Sigmoid colon (tissue), 7 donors: ENCODE measurements around the gene EHMT1. TPM values are rescaled to one million over a fixed set of nuclear protein-coding genes. Genes with fewer than 3 reads are reported as not detected.
"Not testable (repeated sequence)": the region's sequence is repeated elsewhere in the genome, so short reads cannot be mapped to it uniquely, and the experiment has no call there.

Experiments used
- DNase-seq: peaks from one replicate; pipeline ENCODE4 v3.0.0-alpha.2; 2019
- H3K27ac ChIP-seq, 4 donors: fragments of 200-600 bp; sonication (generic); one replicate each; pipeline ENCODE4 v1.5.1; 2016 to 2019; ENCODE audit warnings: mild to moderate bottlenecking in 1 of 4
- H3K27me3 ChIP-seq, 3 donors: fragments of 200-600 bp; sonication (generic); one replicate each; pipeline ENCODE4 v1.5.1; 2019; ENCODE audit warnings: mild to moderate bottlenecking in 1 of 3
- H3K36me3 ChIP-seq, 4 donors: fragments of 200-600 bp; sonication (generic); one replicate each; pipeline ENCODE4 v1.5.1; 2016 to 2019
- H3K4me1 ChIP-seq, 4 donors: fragments of 200-600 bp; sonication (generic); one replicate each; pipeline ENCODE4 v1.5.1; 2017 to 2019
- H3K4me3 ChIP-seq, 4 donors: fragments of 200-600 bp; sonication (generic); one replicate each; pipeline ENCODE4 v1.5.1; 2017 to 2019; ENCODE audit warnings: mild to moderate bottlenecking in 2 of 4, moderate library complexity in 1 of 4
- H3K9me3 ChIP-seq, 4 donors: fragments of 200-600 bp in 3 of 4; sonication (generic) in 3 of 4; one replicate each; pipeline versions ENCODE4 v1.5.1 to v1.6.1; 2013 to 2019
- EP300 ChIP-seq, 4 donors: sonication (generic); formaldehyde crosslinking; IDR thresholded peaks; one replicate each; pipeline ENCODE4 v1.6.1; 2017; ENCODE audit warnings: antibody characterized with exemption in 4 of 4
- POLR2A ChIP-seq, 2 donors: fragments of 450-650 bp; IDR thresholded peaks; one replicate each; pipeline ENCODE4 v1.6.1; 2016; ENCODE audit warnings: antibody characterized with exemption in 2 of 2, mild to moderate bottlenecking in 2 of 2, moderate library complexity in 2 of 2
- POLR2AphosphoS5 ChIP-seq, 4 donors: sonication (generic); formaldehyde crosslinking; IDR thresholded peaks; one replicate each; pipeline ENCODE4 v1.6.1; 2017; ENCODE audit warnings: antibody characterized with exemption in 4 of 4
- WGBS, 2 donors: extraction: QIAGEN DNeasy Blood & Tissue Kit; methylation state at CpG; one replicate each; pipeline ENCODE4 v1.1.7; 2013; 5-methylcytosine and 5-hydroxymethylcytosine counted together
- intact Hi-C: fragments of 100-400 bp; cut with DNase I; formaldehyde crosslinking; loops from one replicate; pipeline ENCODE4 v1.15.1; 2023
- polyA plus RNA-seq, 3 donors: library from polyadenylated mRNA; stranded (reverse); fragments of 200-250 nt; gene quantifications; one replicate each; pipeline ENCODE4 v1.2.3, GENCODE V29; 2013
- total RNA-seq, 4 donors: library from RNA; depleted of rRNA; stranded (reverse); fragments of >200 nt; gene quantifications; one replicate each; pipeline ENCODE4 v1.1.0, GENCODE V29; 2016
- TF ChIP-seq, protein P1 (sequence below), 4 experiments: fragments of 450-650 bp in 3 of 4; fragments of 200-600 bp in 1 of 4; IDR thresholded peaks; one replicate each; pipeline ENCODE4 v1.5.1; 2016 to 2019; ENCODE audit warnings: antibody characterized with exemption in 4 of 4, mild to moderate bottlenecking in 3 of 4, moderate library complexity in 2 of 4
- donor health status: healthy with polysubstance abuse.
- donor health status: Bipolar disorder and iron deficiency.
- donor health status: healthy.

The EHMT1 gene
- total and polyA plus RNA-seq, 7 donors: 19.2 to 91.4 (median 60.4) TPM

DNA sequence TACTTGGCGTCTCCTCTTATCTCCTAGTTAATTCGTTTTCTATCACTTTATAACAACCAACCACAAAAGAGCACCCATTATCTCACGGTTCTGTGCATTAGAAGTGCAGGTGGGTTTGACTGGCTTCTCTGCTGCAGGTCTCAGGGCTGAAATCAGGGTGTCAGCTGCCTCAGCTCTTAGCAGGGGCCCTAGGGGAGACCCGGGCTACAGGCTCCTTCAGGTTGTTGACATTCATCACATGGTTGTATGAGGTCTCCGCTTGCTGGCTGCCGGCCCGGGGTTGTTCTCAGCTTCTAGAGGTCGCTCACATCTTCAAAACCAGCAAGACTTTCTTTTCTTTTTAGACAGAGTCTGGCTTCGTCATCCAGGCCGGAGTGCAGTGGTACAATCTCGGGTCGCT, 25.6 kb upstream of the EHMT1 start:
- DNase-seq: no peak
- Histone ChIP-seq H3K27ac (no peak overlapping the region), H3K4me1 (peaks cover 0 to 27% (median 22%) of the 10 kb centered on the region in 4 donors), H3K36me3 (peaks cover 0 to 2% (median 0%) of the 10 kb centered on the region in 4 donors), H3K27me3 (no peaks in the 10 kb centered on the region), H3K4me3 (no peak overlapping the region), H3K9me3 (no peaks in the 10 kb centered on the region)
- 83 to 86% methylated on average over 12 of the region's 12 CpGs for WGBS, 2 donors
- intact Hi-C loops: no loop called here
- TF ChIP-seq POLR2AphosphoS5 (IDR thresholded peaks at IDR 0.05) (no peak), POLR2A (IDR thresholded peaks at IDR 0.05) (no peak)
- TF ChIP-seq, protein P1, sequence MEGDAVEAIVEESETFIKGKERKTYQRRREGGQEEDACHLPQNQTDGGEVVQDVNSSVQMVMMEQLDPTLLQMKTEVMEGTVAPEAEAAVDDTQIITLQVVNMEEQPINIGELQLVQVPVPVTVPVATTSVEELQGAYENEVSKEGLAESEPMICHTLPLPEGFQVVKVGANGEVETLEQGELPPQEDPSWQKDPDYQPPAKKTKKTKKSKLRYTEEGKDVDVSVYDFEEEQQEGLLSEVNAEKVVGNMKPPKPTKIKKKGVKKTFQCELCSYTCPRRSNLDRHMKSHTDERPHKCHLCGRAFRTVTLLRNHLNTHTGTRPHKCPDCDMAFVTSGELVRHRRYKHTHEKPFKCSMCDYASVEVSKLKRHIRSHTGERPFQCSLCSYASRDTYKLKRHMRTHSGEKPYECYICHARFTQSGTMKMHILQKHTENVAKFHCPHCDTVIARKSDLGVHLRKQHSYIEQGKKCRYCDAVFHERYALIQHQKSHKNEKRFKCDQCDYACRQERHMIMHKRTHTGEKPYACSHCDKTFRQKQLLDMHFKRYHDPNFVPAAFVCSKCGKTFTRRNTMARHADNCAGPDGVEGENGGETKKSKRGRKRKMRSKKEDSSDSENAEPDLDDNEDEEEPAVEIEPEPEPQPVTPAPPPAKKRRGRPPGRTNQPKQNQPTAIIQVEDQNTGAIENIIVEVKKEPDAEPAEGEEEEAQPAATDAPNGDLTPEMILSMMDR (IDR thresholded peaks at IDR 0.05): no peak

DNA sequence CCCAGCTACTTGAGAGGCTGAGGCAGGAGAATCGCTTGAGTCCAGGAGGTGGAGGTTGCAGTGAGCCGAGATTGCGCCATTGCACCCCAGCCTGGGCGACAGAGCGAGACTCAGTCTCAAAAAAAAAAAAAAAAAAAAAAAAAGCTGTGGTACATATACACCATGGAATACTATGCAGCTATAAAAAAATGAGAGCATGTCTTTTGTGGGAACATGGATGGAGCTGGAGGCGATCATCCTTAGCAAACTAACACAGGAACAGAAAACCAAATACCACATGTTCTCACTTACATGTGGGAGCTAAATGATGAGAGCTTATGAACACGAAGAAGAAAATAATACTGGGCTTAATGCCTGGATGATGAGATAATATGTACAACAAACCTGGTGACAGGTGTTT, 22.2 kb upstream of the EHMT1 start:
- intact Hi-C loops, H3K4me3 ChIP-seq, DNase-seq, H3K27ac ChIP-seq, H3K27me3 ChIP-seq, H3K9me3 ChIP-seq, H3K4me1 ChIP-seq, H3K36me3 ChIP-seq: not testable (repeated sequence)
- WGBS, 2 donors: 92 to 94% methylated on average over 7 of the region's 7 CpGs

DNA sequence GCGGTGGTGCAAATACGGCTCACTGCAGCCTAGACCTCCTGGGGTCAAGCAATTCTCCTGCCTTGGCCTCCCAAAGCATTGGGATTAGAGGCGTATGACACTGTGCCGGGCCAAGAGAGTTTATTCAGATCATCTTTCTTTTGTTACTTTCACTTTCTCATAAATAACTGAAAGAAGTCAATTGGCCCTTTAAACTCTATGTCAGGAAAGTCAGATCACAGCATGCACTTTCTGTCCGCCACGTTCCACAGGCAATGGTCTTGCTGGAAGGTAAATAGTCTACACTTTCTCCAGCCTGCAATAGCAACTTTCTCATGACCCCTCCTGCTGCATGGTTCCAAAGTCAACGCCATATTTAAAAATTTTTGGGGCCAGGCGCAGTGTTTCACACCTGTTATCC, 19.9 kb upstream of the EHMT1 start:
- Histone ChIP-seq H3K27me3 (no peaks in the 10 kb centered on the region), H3K27ac (no peak overlapping the region), H3K9me3 (no peaks in the 10 kb centered on the region), H3K36me3 (no peaks in the 10 kb centered on the region), H3K4me1 (no peaks in the 10 kb centered on the region), H3K4me3 (no peak overlapping the region)
- 71 to 78% methylated on average over 8 of the region's 8 CpGs for WGBS, 2 donors
- DNase-seq: no peak
- intact Hi-C loops: no loop called here
- TF ChIP-seq POLR2AphosphoS5 (IDR thresholded peaks at IDR 0.05) (no peak), POLR2A (IDR thresholded peaks at IDR 0.05) (no peak), EP300 (IDR thresholded peaks at IDR 0.05) (no peak)
- TF ChIP-seq, protein P1 (IDR thresholded peaks at IDR 0.05): no peak

DNA sequence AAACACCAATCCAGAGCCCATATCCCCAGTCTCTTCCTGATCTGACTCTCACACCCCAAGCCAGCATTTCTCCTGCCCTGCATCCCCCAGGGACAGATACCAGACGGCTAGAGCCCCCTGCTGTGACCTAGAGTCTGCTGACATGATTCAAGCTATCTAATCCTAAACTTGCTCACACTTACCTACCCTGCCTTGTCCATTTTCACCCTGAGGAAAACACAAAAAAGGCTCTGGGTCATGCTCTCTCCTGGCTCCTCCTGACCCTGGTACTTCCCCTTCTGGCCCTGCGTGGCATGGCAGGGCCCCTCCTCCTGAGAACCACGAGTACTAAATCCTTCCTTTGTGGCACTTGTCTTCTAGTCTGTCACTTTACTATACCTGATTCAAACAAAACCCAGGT, 16.1 kb upstream of the EHMT1 start:
- no peak overlapping the region for H3K27ac ChIP-seq
- no peak overlapping the region for H3K4me3 ChIP-seq
- TF ChIP-seq EP300 (IDR thresholded peaks at IDR 0.05) (no peak), POLR2A (IDR thresholded peaks at IDR 0.05) (no peak), POLR2AphosphoS5 (IDR thresholded peaks at IDR 0.05) (no peak)
- TF ChIP-seq, protein P1 (IDR thresholded peaks at IDR 0.05): no peak
- H3K27me3 ChIP-seq: no peaks in the 10 kb centered on the region
- intact Hi-C loops: loop anchor here (10.0 kb wide), 1 partner anchor 148 kb away; the partner anchor contains the start of gene NSMF
- 10 to 18% methylated on average over 3 of the region's 3 CpGs for WGBS, 2 donors
- no peak for DNase-seq
- no peaks in the 10 kb centered on the region for H3K36me3 ChIP-seq
- H3K4me1 ChIP-seq: peaks cover 0 to 30% (median 25%) of the 10 kb centered on the region in 4 donors
- H3K9me3 ChIP-seq: no peaks in the 10 kb centered on the region

DNA sequence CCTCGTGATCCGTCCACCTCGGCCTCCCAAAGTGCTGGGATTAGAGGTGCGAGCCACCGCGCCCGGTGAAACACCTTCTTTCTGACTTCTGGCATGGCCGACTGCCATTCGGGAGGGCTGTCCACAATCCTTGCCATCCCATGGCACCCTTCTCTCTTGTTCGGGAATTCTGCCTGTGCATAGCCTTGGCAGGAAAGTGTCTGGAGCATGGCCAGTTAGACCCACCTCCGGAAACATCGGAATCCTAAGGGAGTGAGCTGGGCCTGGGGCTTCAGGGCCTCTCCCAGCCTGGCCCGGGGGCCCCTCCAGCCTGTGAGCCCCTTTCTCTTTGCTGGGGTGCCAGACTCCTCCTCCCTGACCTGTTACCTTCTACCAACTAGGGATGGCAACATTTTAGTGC, 14.9 kb upstream of the EHMT1 start:
- Histone ChIP-seq H3K36me3 (no peaks in the 10 kb centered on the region), H3K27ac (no peak overlapping the region), H3K9me3 (no peaks in the 10 kb centered on the region), H3K27me3 (no peaks in the 10 kb centered on the region), H3K4me3 (no peak overlapping the region), H3K4me1 (peaks cover 0 to 32% (median 25%) of the 10 kb centered on the region in 4 donors)
- intact Hi-C loops: loop anchor here (2.0 to 10.0 kb wide), 2 partner anchors 15 to 149 kb away; partner anchors contain the start of genes EHMT1 and NSMF
- WGBS, 2 donors: 77 to 90% methylated on average over 13 of the region's 13 CpGs
- TF ChIP-seq EP300 (IDR thresholded peaks at IDR 0.05) (no peak), POLR2AphosphoS5 (IDR thresholded peaks at IDR 0.05) (no peak)
- TF ChIP-seq, protein P1 (IDR thresholded peaks at IDR 0.05): no peak
- DNase-seq: no peak
